ENCODE results near the gene FBXO31. TPM values are rescaled to one million over a fixed set of nuclear protein-coding genes. Genes with fewer than 3 reads are reported as not detected.
A peak's percentile ranks its signal among the peaks of the same experiment; 100 is the strongest.

FBXO31 gene
- total and polyA plus RNA-seq, 2 of the 13 experiments (the other 11 are each of a cell fraction or from before 2014, with no cell fraction given): 92.4 to 101 TPM

DNA sequence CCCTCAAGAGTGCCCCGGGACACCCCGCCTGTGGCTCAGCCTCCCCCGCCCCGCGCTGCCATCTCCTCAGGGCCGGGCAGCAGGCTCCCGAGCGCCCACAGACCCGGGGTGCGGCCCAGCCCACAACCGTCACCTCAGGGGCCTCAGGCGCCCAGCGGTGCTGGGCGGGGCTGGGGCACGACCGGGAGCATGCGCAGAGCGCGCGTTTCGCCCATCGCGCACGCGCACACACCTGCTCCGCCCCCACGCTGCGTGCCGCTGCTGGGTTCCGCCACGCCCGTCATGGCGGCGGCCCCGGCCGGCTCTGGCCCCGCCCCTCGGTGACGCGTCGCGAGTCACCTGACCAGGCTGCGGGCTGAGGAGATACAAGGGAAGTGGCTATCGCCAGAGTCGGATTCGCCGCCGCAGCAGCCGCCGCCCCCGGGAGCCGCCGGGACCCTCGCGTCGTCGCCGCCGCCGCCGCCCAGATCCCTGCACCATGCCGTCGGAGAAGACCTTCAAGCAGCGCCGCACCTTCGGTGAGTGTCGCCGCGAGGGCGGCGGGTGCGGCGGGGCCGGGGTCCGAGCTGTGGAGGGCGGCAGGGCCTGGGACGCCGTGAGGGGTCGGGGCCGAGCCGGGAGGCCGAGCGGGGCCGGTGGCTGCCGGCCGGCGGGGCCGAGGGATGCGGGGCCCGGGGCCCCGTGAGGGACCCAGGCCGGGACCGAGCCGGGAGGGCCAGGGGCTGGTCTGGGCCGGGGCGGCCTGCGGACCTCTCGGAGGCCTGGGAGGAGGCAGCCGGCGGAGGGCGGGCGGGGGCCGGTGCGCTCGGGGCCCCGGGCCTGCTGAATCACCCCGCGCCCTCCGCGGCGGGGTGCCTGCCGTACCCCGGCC lies 8.6 kb upstream of the FBXO31 start, which contains the start of gene MAP1LC3B (continued):
- TF ChIP-seq ZNF546 (CRISPR knock-in tag; conservative IDR thresholded peaks at IDR 0.05) (no peak), REL (CRISPR knock-in tag; conservative IDR thresholded peaks at IDR 0.05) (no peak), ZNF619 (CRISPR knock-in tag; IDR thresholded peaks at IDR 0.05) (peak; percentile 97), ZNF577 (CRISPR knock-in tag; IDR thresholded peaks at IDR 0.05; ENCODE audit: borderline replicate concordance, low read depth) (0 out of 2 replicates have a peak, but pooled peaks have one; percentile 29), ZNF550 (CRISPR knock-in tag; IDR thresholded peaks at IDR 0.05; ENCODE audit: borderline replicate concordance) (no peak), FOXM1 (CRISPR knock-in tag; IDR thresholded peaks at IDR 0.05) (peak; percentile 84; the same call in 1 of the 2 replicates), TOPORS (CRISPR knock-in tag; IDR thresholded peaks at IDR 0.05) (peak; percentile 97), ZNF713 (CRISPR knock-in tag; IDR thresholded peaks at IDR 0.05) (0 out of 2 replicates have a peak, but pooled peaks have one; percentile 51), SIN3A (IDR thresholded peaks at IDR 0.05; ENCODE audit: borderline replicate concordance, low read depth, low read length) (peak; percentile 87), KLF9 (CRISPR knock-in tag; IDR thresholded peaks at IDR 0.05; ENCODE audit: low read depth) (peak; percentile 60; the same call in 1 of the 2 replicates), ZNF292 (CRISPR knock-in tag; IDR thresholded peaks at IDR 0.05; ENCODE audit: borderline replicate concordance, low read depth) (no peak), MZF1 (CRISPR knock-in tag; IDR thresholded peaks at IDR 0.05; ENCODE audit: borderline replicate concordance) (no peak), ZNF629 (CRISPR knock-in tag; conservative IDR thresholded peaks at IDR 0.05) (no peak), ZNF251 (CRISPR knock-in tag; IDR thresholded peaks at IDR 0.05) (no peak), SP4 (CRISPR knock-in tag; IDR thresholded peaks at IDR 0.05) (peak; percentile 100)
- TF ChIP-seq, protein P1, sequence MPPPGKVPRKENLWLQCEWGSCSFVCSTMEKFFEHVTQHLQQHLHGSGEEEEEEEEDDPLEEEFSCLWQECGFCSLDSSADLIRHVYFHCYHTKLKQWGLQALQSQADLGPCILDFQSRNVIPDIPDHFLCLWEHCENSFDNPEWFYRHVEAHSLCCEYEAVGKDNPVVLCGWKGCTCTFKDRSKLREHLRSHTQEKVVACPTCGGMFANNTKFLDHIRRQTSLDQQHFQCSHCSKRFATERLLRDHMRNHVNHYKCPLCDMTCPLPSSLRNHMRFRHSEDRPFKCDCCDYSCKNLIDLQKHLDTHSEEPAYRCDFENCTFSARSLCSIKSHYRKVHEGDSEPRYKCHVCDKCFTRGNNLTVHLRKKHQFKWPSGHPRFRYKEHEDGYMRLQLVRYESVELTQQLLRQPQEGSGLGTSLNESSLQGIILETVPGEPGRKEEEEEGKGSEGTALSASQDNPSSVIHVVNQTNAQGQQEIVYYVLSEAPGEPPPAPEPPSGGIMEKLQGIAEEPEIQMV (CRISPR knock-in tag; IDR thresholded peaks at IDR 0.05; ENCODE audit: low read depth): 0 out of 2 replicates have a peak, but pooled peaks have one; percentile 63
- TF ChIP-seq, protein P2, sequence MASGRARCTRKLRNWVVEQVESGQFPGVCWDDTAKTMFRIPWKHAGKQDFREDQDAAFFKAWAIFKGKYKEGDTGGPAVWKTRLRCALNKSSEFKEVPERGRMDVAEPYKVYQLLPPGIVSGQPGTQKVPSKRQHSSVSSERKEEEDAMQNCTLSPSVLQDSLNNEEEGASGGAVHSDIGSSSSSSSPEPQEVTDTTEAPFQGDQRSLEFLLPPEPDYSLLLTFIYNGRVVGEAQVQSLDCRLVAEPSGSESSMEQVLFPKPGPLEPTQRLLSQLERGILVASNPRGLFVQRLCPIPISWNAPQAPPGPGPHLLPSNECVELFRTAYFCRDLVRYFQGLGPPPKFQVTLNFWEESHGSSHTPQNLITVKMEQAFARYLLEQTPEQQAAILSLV (CRISPR knock-in tag; IDR thresholded peaks at IDR 0.05; ENCODE audit: borderline replicate concordance): peak; percentile 85; the same call in 1 of the 2 replicates
- TF ChIP-seq, protein P3, sequence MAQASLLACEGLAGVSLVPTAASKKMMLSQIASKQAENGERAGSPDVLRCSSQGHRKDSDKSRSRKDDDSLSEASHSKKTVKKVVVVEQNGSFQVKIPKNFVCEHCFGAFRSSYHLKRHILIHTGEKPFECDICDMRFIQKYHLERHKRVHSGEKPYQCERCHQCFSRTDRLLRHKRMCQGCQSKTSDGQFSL (CRISPR knock-in tag; IDR thresholded peaks at IDR 0.05): no peak
- TF ChIP-seq, protein P4, sequence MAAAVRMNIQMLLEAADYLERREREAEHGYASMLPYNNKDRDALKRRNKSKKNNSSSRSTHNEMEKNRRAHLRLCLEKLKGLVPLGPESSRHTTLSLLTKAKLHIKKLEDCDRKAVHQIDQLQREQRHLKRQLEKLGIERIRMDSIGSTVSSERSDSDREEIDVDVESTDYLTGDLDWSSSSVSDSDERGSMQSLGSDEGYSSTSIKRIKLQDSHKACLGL (CRISPR knock-in tag; IDR thresholded peaks at IDR 0.05): peak; percentile 75
- TF ChIP-seq, protein P5, sequence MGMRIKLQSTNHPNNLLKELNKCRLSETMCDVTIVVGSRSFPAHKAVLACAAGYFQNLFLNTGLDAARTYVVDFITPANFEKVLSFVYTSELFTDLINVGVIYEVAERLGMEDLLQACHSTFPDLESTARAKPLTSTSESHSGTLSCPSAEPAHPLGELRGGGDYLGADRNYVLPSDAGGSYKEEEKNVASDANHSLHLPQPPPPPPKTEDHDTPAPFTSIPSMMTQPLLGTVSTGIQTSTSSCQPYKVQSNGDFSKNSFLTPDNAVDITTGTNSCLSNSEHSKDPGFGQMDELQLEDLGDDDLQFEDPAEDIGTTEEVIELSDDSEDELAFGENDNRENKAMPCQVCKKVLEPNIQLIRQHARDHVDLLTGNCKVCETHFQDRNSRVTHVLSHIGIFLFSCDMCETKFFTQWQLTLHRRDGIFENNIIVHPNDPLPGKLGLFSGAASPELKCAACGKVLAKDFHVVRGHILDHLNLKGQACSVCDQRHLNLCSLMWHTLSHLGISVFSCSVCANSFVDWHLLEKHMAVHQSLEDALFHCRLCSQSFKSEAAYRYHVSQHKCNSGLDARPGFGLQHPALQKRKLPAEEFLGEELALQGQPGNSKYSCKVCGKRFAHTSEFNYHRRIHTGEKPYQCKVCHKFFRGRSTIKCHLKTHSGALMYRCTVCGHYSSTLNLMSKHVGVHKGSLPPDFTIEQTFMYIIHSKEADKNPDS (CRISPR knock-in tag; IDR thresholded peaks at IDR 0.05): no peak; the same call in 1 of the 2 replicates
- TF ChIP-seq, protein P6, sequence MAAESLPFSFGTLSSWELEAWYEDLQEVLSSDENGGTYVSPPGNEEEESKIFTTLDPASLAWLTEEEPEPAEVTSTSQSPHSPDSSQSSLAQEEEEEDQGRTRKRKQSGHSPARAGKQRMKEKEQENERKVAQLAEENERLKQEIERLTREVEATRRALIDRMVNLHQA (CRISPR knock-in tag; IDR thresholded peaks at IDR 0.05): no peak

All from HepG2 (cell line).